HG03342 (cell line): ENCODE measurements around the gene DBN1.

ENCODE experiments used
- ATAC-seq: cut with Tn5 transposase; IDR thresholded peaks from one replicate; pipeline ENCODE4 v1.9.1; 2021; ENCODE audit warnings: mild to moderate bottlenecking, moderate library complexity; ENCODE audit not compliant: unreplicated experiment

The DBN1 gene

GRCh38 chr5:177457852-177458681, 15.4 kb downstream of the DBN1 start:
- ATAC-seq, result no peak

DNA sequence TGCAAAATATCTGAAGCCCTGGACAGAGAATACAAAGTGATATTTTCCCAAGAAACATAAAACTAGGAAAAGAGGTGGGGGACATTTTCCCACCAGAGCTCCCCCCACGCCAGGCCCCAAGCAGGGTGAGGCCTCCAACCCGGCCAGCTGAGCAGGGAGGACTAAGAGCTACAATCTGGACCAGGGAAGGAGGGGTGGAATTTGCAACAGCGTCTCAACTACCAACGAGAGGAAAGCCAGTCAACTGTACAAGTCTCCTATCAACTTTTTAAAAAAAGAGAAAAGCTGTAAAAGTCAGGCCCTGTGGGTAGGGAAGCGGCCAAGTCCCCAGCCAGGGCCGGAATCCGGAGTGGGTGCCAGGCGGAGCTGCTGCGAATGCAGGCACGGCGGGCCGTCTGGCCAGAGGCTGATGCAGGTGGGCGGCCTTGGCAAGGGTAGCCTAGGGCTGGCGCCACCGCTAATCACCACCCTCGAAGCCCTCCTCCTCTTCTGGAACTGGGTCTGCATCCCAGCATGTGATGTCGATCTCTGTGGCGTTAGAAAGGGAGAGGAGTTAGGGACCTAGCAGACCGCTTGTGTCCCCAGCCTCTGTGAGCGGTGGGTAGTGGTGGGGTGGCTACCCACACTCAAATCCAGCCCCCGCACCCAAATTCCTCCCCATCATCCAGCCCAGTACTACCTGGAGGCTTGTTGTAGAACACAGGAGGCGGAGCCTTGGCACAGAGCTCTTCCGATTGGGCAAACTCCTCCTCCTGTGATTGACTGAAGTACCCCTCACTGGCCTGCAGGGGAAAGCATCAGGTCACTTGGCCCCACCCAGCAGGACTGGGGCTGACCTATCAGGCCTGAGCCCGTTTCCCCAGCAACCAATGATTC, 16.2 kb downstream of the DBN1 start:
- peak; percentile 41 for ATAC-seq

GRCh38 chr5:177456591-177456964, 16.9 kb downstream of the DBN1 start:
- ATAC-seq, result no peak

DNA sequence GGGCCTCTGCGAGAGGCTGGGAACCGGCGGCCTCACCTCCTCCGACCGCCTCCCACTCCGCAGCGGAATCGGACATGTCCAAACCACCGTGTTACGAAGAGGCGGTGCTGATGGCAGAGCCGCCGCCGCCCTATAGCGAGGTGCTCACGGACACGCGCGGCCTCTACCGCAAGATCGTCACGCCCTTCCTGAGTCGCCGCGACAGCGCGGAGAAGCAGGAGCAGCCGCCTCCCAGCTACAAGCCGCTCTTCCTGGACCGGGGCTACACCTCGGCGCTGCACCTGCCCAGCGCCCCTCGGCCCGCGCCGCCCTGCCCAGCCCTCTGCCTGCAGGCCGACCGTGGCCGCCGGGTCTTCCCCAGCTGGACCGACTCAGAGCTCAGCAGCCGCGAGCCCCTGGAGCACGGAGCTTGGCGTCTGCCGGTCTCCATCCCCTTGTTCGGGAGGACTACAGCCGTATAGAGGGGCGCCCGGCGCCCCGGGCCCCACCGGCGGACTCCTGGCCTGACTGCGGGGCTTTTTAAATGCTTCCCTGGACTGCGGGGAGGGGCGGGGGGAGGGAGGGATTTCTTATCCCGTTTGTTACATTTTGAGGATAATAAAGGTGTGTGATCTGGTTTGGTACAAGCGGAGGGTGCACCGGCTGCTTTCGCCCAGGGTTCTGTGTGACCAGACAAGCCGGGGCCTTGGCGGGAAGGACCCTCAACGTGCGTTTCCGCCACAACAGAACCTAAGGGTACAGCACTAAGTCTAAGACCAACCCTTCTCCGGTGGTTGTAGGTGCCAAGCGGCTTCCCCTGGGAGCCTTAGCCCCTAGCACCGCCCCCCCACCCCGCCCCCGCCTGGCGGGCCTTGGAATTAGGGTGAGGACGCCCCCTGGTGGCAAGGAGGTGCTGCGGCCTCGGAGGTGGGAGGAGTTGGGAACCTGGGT, 17.5 kb downstream of the DBN1 start:
- no peak for ATAC-seq

- ATAC-seq, result peak; percentile 46
Measured at GRCh38 chr5:177455036-177455660, 18.3 kb downstream of the DBN1 start.

DNA sequence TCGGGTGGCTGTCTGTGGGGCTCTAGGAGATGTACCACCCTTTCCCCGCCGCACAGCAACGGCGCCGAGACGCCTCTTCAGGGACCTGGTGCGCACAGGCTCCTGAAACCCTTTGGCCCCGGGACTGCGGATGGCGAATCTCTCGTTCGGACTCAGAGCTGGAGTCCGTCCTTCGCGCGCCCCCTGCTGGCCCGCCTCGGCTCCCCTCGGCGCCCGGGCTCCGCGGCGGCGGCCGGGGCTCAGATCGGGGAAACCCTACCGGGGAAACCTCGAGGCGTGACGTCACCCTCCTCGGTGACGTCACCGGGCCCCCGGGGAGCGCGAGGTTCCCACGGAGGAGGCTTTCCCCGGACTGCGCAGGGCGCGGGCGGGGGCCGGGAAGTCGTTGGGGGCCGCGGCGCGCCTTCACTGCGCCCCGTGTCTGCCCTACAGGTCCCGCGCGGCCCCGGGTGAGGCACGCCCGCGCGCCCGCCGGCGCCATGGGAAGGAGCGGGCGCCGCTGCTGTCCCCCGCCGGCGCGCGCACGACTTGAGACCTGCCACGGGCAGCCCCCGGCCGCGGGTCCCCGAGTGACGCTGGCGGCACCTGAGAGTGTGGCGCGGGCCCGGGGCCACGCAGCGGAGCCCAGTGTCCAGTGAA, 18.9 kb downstream of the DBN1 start:
- ATAC-seq, result peak; percentile 51

DNA sequence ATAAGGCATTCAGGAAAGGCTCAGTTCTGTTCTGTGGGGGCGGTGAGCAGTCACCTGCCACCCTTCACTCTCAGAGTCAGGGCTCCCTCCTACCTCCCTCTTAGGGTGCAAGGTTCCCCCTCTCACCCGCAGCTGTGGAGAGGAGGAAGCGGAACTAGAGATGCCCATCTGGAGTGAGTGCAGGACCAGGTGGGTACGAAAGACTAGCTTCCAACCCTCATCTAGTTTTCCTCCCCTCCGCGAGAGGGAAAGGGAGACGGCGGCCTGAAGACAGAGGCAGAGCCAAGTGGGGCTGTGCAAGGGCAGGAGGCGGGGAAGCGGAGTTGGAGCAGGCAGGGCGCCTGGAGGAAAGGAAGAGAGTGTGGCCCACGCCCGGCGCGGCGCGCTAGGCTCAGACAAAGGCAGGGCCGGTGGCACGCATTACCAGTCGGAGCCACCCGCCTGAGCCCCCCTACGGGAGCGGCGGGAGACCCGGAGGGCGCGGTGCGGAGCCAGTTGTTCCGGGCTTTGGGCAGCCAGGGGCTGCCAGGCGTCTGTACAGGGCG, 19.5 kb downstream of the DBN1 start:
- peak; percentile 1 for ATAC-seq

- no peak for ATAC-seq
Measured at GRCh38 chr5:177452688-177453638, 20.5 kb downstream of the DBN1 start.

- ATAC-seq, result no peak
Measured at GRCh38 chr5:177450667-177451424, 22.6 kb downstream of the DBN1 start.

GRCh38 chr5:177449140-177450061, 24.0 kb downstream of the DBN1 start:
- ATAC-seq, result no peak

GRCh38 chr5:177448244-177448950, 25.0 kb downstream of the DBN1 start:
- no peak for ATAC-seq

GRCh38 chr5:177447611-177448243, 25.7 kb downstream of the DBN1 start:
- no peak for ATAC-seq

DNA sequence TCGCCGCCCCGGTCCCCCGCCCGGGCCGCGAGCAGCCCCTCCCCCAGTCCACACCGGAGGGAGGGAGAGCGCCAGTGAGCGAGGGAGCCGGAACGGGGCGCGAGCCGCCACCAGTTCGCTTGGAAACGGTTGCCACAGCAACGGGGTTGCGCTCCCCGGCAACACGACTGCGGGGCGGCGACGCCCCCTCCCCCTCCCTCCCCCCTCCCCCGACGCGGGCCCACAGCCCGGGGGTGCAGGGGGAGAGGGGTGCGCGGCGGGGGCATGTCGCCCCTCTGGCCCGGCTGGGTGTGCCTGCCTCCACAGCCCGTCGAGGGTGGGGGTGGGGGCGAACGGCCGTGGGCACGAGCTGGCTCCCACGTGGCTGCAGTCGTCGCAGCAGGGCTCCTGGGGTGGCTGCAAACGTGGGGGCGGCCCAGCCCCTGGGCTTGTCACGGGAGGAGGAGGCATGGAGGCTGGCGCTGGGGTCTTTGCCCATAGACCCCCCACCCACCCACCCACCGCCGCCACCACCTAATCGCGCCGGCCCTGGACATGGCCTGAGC, 26.3 kb downstream of the DBN1 start:
- ATAC-seq, result peak; percentile 46

DNA sequence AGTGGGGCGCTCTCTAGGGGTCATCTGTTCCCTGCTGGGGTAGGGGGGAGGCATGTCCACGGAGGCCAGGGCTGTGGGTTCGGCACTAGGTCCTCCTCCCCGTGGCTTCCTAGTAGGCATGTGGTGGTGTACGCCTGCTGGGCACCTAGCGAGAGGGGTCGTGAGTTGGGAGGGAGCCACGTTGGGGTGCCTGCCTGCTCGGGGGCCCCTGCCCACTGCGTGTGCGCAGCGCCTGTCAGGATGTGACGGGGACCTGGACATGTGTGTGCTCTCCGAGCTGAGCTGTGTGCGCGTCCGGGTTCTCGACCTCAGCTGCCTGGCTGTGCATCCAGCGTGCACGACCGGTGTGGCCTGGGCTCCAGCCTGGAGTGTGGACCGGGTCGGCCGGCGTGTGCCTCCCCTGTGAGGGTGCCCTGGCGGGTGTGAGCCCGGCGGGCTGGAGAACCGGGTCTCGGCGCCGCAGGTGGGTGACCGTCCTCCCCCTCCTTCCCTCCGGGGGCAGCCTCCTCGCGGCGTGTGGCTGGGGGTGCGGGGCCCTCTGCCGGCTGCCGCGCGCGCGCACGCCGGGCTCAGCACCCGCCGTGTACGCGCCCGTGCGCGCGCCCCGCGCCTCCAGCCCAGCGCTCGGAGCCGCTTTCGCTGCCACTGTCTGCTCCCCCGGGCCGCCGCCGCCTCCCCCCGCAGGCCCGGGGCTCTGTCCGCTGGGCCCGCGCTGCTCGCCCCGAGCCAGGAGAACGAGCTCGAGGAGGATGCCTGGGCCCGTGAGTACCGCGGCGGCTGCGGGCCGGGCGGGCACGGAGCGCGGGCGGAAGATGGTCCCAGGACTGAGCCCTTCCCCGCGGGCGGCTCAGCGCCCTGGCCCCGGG, 27.0 kb downstream of the DBN1 start, which contains the start of gene PRR7:
TSS of gene PRR7 (plus strand) at position 615 of the 866 bp plus-strand sequence. CDS start 8,254 bp downstream, outside the sequence.
- peak; percentile 56 for ATAC-seq
